Caco-2 (cell line): ENCODE measurements around the gene YDJC. TPM values are rescaled to one million over a fixed set of nuclear protein-coding genes. Genes with fewer than 3 reads are reported as not detected.
"Not testable (repeated sequence)": the region's sequence is repeated elsewhere in the genome, so short reads cannot be mapped to it uniquely, and the experiment has no call there.

Experiments
- BruUV-seq: library from RNA; stranded (reverse); fragments of 400-500 nt; replicated peaks from 2 replicates; lab custom pipeline; 2021; lab: Mats Ljungman, UMichigan
- CTCF ChIA-PET: fragments of 300-600 bp; sonication (Branson Sonifier 250); formaldehyde crosslinking; loops from one replicate; lab custom pipeline; 2022; ENCODE audit warnings: antibody characterized with exemption; lab: Charles Lee
- POLR2A ChIA-PET: fragments of 300-600 bp; sonication (Branson Sonifier 250); formaldehyde crosslinking; loops from one replicate; lab custom pipeline; 2022; ENCODE audit warnings: antibody characterized with exemption; lab: Charles Lee
- DNase-seq, 2 experiments: peaks; one replicate each; pipeline versions ENCODE4 v3.0.0 to v3.0.0-alpha.2; 2020 to 2022
- H3K27me3 ChIP-seq: replicated peaks from 2 replicates; pipeline ENCODE4 v1.6.0; 2011; ENCODE audit warnings: low read length; ENCODE audit not compliant: control insufficient read depth, insufficient read depth
- H3K36me3 ChIP-seq: 2 replicates; pipeline ENCODE4 v1.5.1; 2011; ENCODE audit warnings: low read length; ENCODE audit not compliant: control insufficient read depth, insufficient read depth
- H3K4me1 ChIP-seq: fragments of 250-450 bp; sonication (Bioruptor Pico); 2 replicates; pipeline ENCODE4 v1.5.1; 2020; ENCODE audit warnings: mild to moderate bottlenecking
- H3K4me3 ChIP-seq: 2 replicates; pipeline ENCODE4 v1.5.1; 2011; ENCODE audit warnings: low read depth, mild to moderate bottlenecking, control low read depth, low read length
- H3K9me3 ChIP-seq: fragments of 250-450 bp; sonication (Bioruptor Pico); 2 replicates; pipeline ENCODE4 v1.5.1; 2020; ENCODE audit warnings: mild to moderate bottlenecking, moderate library complexity
- H3K27ac Mint-ChIP-seq: one replicate; pipeline ENCODE4 v1.8.0; 2022; ENCODE audit warnings: mixed read lengths; ENCODE audit not compliant: unreplicated experiment
- H3K27me3 Mint-ChIP-seq: one replicate; pipeline ENCODE4 v1.8.0; 2022; ENCODE audit warnings: mixed read lengths; ENCODE audit not compliant: insufficient read depth, unreplicated experiment
- H3K36me3 Mint-ChIP-seq: one replicate; pipeline ENCODE4 v1.8.0; 2022; ENCODE audit warnings: mild to moderate bottlenecking, mixed read lengths; ENCODE audit not compliant: insufficient read depth, unreplicated experiment
- H3K4me1 Mint-ChIP-seq: one replicate; pipeline ENCODE4 v1.8.0; 2022; ENCODE audit warnings: low read depth, mixed read lengths; ENCODE audit not compliant: unreplicated experiment
- H3K4me3 Mint-ChIP-seq: one replicate; pipeline ENCODE4 v1.8.0; 2022; ENCODE audit warnings: mild to moderate bottlenecking, moderate library complexity, mixed read lengths; ENCODE audit not compliant: unreplicated experiment
- H3K9me3 Mint-ChIP-seq: one replicate; pipeline ENCODE4 v1.8.0; 2022; ENCODE audit warnings: mixed read lengths; ENCODE audit not compliant: unreplicated experiment
- intact Hi-C: fragments of 100-400 bp; cut with micrococcal nuclease; formaldehyde crosslinking; loops from one replicate; pipeline ENCODE4 v1.10.0; 2022; ENCODE audit not compliant: unreplicated experiment
- total RNA-seq: library from RNA; stranded (reverse); gene quantifications from 2 replicates; pipeline ENCODE4 v1.2.3, GENCODE V29; 2022
- TF ChIP-seq, protein P1 (sequence below), 2 experiments: fragments of 200-600 bp in 1 of 2; IDR thresholded peaks; 1 replicate in 1 of 2; 2 replicates in 1 of 2; pipeline versions ENCODE4 v1.5.1 to v1.8.0; 2011 to 2022; ENCODE audit warnings: antibody characterized with exemption in 1 of 2, control low read depth in 1 of 2, inconsistent platforms in 1 of 2, low read depth in 1 of 2, low read length in 1 of 2, mild to moderate bottlenecking in 1 of 2, moderate library complexity in 1 of 2; ENCODE audit not compliant: insufficient read depth in 1 of 2, severe bottlenecking in 1 of 2, unreplicated experiment in 1 of 2

The YDJC gene
- total RNA-seq, 1 experiment from 2014 or later, result 60.0 TPM

DNA sequence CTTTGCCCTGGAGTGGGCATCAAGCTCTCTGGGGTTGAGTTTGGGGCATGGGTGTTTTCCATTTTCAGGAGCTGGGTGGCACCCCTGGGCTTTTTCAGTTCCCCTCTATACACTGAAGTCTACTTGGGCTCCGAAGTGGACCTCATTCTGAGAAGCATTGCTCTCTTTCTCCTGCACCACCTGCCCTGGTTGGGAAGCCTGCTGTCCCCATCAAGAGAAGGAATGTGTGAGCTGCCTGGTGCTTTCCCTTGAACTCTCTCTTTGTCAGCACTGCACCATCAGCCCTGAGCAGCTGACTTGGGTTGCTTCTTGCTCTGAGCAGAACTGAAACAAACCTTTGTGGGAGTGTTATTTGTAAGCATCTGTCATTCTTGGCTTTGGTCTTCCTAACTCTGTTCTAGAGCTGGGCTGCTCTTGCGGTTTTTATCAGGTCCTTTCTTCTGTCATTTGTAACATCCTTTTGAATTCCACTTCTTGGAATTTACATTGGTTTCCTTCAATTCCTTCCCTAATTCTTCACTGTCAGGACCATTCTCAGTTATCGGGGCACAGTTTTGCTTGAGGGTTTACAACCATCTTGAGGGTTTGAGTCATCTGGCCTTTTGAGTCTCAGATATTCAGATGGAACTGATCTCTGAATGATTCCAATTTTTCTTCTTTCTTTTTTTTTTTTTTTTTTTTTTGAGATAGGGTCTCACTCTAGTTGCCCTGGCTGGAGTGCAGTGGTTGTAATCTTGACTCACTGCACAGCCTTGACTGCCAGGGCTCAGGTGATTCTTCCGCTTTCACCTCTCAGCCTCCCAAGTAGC, 41.8 kb downstream of the YDJC start:
- Mint-ChIP-seq H3K4me3 (no peak overlapping the region), H3K36me3 (peaks cover 38% of the 10 kb centered on the region), H3K9me3 (no peaks in the 10 kb centered on the region), H3K4me1 (no peaks in the 10 kb centered on the region), H3K27me3 (no peaks in the 10 kb centered on the region), H3K27ac (no peak overlapping the region)
- TF ChIP-seq, protein P1, sequence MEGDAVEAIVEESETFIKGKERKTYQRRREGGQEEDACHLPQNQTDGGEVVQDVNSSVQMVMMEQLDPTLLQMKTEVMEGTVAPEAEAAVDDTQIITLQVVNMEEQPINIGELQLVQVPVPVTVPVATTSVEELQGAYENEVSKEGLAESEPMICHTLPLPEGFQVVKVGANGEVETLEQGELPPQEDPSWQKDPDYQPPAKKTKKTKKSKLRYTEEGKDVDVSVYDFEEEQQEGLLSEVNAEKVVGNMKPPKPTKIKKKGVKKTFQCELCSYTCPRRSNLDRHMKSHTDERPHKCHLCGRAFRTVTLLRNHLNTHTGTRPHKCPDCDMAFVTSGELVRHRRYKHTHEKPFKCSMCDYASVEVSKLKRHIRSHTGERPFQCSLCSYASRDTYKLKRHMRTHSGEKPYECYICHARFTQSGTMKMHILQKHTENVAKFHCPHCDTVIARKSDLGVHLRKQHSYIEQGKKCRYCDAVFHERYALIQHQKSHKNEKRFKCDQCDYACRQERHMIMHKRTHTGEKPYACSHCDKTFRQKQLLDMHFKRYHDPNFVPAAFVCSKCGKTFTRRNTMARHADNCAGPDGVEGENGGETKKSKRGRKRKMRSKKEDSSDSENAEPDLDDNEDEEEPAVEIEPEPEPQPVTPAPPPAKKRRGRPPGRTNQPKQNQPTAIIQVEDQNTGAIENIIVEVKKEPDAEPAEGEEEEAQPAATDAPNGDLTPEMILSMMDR (IDR thresholded peaks at IDR 0.05; ENCODE audit: insufficient read depth in 1 of 2, low read depth in 1 of 2, low read length in 1 of 2, severe bottlenecking in 1 of 2, unreplicated experiment in 1 of 2), result no peak
- intact Hi-C loops, result no loop called here
- H3K36me3 ChIP-seq, result no peaks in the 10 kb centered on the region; the same call in none of the 2 replicates
- DNase-seq, result no peak
- no TSS peak for BruUV-seq
- no peak overlapping the region for H3K4me3 ChIP-seq
- POLR2A ChIA-PET, result no interaction called here
- 0 out of 2 replicates have a peak, but pooled peaks cover 4% of the 10 kb centered on the region for H3K4me1 ChIP-seq
- CTCF ChIA-PET, result interaction anchor here (1.2 kb wide), 1 partner anchor 59 kb away, joined by 4 read pairs; no protein-coding TSS in a partner anchor
- H3K9me3 ChIP-seq, result no peaks in the 10 kb centered on the region
- H3K27me3 ChIP-seq, result no peaks in the 10 kb centered on the region

DNA sequence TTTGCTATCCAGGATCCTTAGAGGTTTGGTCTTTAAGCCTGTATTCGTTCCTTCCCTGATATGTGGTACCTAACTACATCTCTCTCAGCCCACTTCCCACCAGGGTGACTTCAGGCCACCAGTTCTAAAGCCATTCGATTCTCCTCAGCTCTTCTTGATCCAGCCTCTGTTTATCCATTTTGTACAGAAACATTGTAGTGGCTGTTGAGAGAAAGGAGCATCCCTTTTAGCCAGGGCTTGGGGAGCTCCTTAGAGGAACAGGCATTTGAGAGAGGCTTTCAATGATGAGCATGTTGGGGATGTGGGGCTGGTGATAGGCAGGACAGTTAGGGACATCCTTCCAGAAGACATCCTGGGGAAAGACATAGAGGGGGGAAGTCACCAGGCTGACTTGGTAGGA, 44.4 kb downstream of the YDJC start:
- Mint-ChIP-seq H3K4me3 (no peak overlapping the region), H3K4me1 (no peaks in the 10 kb centered on the region), H3K36me3 (peaks cover 36% of the 10 kb centered on the region), H3K27ac (no peak overlapping the region), H3K9me3 (no peaks in the 10 kb centered on the region), H3K27me3 (no peaks in the 10 kb centered on the region)
- H3K9me3 ChIP-seq, result no peaks in the 10 kb centered on the region
- no peaks in the 10 kb centered on the region for H3K27me3 ChIP-seq
- no peak for DNase-seq
- ChIA-PET POLR2A (no interaction called here), CTCF (no interaction called here)
- BruUV-seq, result no TSS peak
- H3K4me1 ChIP-seq, result 0 out of 2 replicates have a peak, but pooled peaks cover 4% of the 10 kb centered on the region
- no peak overlapping the region for H3K4me3 ChIP-seq
- TF ChIP-seq, protein P1 (IDR thresholded peaks at IDR 0.05; ENCODE audit: insufficient read depth in 1 of 2, low read depth in 1 of 2, low read length in 1 of 2, severe bottlenecking in 1 of 2, unreplicated experiment in 1 of 2), result no peak
- no peaks in the 10 kb centered on the region for H3K36me3 ChIP-seq
- intact Hi-C loops, result no loop called here

DNA sequence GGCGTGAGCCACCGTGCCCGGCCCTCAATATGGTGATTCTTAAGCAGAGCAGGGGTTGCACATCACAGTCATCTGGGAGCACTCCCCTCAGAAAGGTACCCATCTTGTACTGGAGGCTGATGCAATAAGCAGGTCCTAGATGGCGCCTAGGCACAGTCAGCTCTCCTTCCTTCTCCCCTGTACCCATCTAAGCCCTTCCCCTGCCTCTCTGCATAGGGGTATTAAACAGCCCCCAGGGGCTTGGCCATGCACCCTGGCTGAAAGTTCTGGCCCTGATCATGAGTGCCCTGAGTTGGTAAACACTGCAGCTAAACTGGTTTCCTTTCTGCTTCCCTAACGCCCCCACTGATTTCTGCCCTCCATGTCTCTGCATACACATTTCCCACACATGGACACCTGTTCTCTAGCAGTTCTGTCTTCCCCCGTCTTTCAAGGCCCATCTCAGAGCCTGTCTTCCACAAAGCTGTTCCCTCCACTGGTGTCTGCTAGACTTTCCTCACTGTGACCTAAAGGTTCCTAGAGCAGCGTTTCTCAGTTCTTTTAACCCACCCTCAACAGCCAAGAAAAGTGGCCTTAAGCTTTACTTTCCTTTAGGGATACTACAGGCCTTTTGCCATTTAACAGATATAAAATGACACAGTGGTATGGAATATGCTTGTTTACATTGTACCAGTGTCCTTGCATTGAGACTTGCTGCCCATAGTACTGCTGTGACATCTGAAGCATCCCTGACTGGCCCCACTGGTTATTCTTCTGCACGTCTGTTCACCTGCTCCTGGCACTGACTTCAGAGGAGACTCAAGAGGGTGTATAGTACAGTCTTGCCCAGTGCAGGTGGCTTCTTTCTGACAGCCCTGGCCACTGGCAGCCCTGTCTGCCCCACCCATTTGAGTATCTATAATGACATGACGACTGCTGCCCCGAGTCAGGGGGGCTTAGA, 46.8 kb downstream of the YDJC start:
- peaks cover 8% of the 10 kb centered on the region for H3K4me1 Mint-ChIP-seq
- no peaks in the 10 kb centered on the region for H3K9me3 Mint-ChIP-seq
- no TSS peak for BruUV-seq
- CTCF ChIA-PET, result no interaction called here
- POLR2A ChIA-PET, result no interaction called here
- no peak overlapping the region for H3K4me3 Mint-ChIP-seq
- H3K27ac Mint-ChIP-seq, result peak overlapping the region; percentile 40
- Histone ChIP-seq H3K4me1 (peaks cover 12% of the 10 kb centered on the region; the same call in 1 of the 2 replicates), H3K4me3 (no peak overlapping the region), H3K27me3 (no peaks in the 10 kb centered on the region), H3K9me3 (no peaks in the 10 kb centered on the region), H3K36me3 (no peaks in the 10 kb centered on the region)
- intact Hi-C loops, result no loop called here
- H3K27me3 Mint-ChIP-seq, result no peaks in the 10 kb centered on the region
- H3K36me3 Mint-ChIP-seq, result peaks cover 43% of the 10 kb centered on the region
- DNase-seq, result no peak
- TF ChIP-seq, protein P1 (IDR thresholded peaks at IDR 0.05; ENCODE audit: insufficient read depth in 1 of 2, low read depth in 1 of 2, low read length in 1 of 2, severe bottlenecking in 1 of 2, unreplicated experiment in 1 of 2), result no peak

DNA sequence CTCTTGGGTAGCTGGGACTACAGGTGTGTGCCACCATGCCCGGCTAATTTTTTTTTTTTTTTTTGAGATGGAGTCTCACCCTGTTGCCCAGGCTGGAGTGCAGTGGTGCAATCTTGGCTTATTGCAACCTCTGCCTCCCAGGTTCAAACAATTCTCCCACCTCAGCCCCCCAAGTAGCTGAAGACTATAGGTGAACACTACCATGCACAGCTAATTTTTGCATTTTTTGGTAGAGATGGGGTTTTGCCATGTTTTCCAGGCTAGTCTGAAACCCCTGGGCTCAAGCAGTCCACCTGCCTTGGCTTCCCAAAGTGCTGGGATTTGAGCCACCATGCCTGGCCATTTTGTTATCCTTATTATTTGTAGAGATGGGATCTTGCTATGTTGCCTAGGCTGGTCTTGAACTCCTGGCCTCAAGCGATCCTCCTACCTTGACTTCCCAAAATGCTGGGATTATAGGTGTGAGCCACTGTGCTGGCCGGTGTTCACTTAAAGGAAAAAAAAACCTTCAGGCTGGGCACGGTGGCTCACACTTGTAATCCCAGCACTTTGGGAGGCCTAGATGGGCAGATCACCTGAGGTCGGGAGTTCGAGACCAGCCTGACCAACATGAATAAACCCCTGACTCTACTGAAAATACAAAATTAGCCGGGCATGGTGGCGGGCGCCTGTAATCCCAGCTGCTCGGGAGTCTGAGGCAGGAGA, 48.7 kb downstream of the YDJC start:
- H3K9me3 Mint-ChIP-seq, H3K4me3 Mint-ChIP-seq, H3K9me3 ChIP-seq, H3K27me3 Mint-ChIP-seq, DNase-seq, H3K36me3 ChIP-seq, BruUV-seq, intact Hi-C loops, H3K27me3 ChIP-seq, H3K4me1 Mint-ChIP-seq, H3K4me3 ChIP-seq, H3K27ac Mint-ChIP-seq: not testable (repeated sequence)
- ChIA-PET CTCF (interaction anchor here (0.7 kb wide), 1 partner anchor 1805 kb away, joined by 3 read pairs; no protein-coding TSS in a partner anchor), POLR2A (interaction anchor here (0.7 kb wide), 1 partner anchor 70 kb away, joined by 5 read pairs; no protein-coding TSS in a partner anchor)
- H3K36me3 Mint-ChIP-seq, result peaks cover 46% of the 10 kb centered on the region
- H3K4me1 ChIP-seq, result peaks cover 18% of the 10 kb centered on the region
